Epithelial cell of prostate (primary cell): ENCODE data around the gene PDZRN4.

Experiments used
- DNase-seq: peaks from one replicate; pipeline ENCODE4 v3.0.0-alpha.2; 2011; ENCODE audit warnings: low read depth, low spot score
- H3K27ac ChIP-seq: fragments of 450-650 bp; 2 replicates; pipeline ENCODE4 v1.5.1; 2017; ENCODE audit warnings: mild to moderate bottlenecking

The PDZRN4 gene

DNA sequence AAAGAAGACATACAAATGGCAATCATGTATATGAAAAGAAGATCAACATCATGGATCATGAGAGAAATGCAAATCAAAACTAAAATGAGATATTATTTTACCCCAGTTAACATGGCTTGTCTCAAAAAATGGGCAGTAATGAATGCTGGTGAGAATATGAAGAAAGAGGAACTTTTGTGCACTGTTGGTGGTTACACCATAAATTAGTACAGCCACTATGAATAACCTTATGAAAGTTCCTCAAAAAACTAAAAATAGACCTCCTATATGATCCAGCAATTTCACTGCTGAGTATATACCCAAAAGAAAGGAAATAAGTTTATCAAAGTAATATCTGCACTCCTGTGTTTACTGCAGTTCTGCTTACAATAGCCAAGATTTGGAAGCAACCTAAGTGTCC is 151.7 kb downstream of the PDZRN4 start:
- DNase-seq: no peak
- H3K27ac ChIP-seq: no peak overlapping the region

DNA sequence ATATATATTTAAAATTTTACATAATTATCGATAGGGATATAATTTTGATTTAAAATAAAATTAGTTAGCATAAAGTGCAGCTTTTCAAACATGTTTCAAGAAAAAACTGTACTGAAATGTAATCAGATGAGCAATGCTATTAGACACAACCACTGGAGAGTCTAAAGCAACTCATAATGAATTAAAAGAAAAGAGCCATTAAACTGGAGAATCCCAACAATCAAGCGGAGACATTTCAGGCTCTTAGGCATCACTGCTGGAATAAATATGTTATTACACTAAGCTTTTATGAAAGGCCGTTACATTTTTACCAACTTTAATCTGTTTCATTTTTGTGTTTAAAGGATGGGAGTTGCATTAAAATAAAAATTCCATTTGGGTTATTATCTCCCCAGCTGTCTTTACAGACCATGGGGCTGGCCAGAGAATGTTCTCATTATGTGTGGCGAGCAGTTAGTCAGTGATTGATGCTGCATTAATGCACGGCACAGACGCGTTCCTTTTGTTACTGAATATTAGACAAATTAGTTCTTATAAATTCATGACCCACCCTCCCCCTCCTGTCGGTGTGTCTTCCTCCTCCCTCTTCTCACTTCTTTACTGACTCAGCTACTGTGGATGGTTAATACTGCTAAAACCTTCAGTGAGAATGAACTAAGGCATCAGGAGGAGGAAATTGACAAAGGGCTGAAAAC is 156.8 kb downstream of the PDZRN4 start:
- no peak overlapping the region for H3K27ac ChIP-seq
- DNase-seq: no peak

DNA sequence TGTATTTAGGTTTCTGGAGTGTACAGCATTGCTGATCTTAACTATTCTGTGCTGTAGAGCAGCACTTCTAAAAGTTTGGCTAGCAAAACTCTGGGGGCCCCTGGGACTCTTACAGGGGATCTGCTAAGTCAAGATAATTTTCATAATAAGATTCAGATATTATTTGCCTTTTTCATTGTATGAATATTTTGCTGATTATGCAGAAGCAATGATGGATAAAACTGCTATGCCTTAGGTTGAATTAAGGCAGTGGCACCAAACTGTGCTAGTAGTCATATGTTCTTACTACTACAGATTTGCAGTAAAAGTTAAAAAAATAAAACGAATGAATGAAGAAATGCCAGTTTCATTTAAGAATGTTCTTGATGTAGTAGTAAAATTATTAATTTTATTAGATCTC is 160.1 kb downstream of the PDZRN4 start:
- H3K27ac ChIP-seq: no peak overlapping the region
- no peak for DNase-seq

DNA sequence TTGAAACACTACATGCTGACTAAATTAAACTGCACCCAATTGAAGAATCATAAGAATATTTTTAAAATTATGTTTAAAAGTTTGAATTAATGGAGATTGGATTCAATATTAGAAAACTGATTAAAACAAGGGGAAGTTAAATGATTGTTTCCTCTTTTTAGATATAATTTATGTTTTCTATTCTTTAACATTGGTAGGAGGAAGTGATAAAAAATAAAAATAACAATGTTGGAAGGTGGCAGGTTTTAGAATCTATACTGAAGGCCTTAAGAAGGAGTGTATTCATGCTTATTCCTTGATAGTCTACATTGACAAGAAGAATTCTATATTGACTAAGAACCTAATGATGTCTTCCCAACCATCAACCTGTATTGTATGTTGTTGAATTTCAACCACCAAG is 168.1 kb downstream of the PDZRN4 start:
- DNase-seq: no peak
- no peak overlapping the region for H3K27ac ChIP-seq

DNA sequence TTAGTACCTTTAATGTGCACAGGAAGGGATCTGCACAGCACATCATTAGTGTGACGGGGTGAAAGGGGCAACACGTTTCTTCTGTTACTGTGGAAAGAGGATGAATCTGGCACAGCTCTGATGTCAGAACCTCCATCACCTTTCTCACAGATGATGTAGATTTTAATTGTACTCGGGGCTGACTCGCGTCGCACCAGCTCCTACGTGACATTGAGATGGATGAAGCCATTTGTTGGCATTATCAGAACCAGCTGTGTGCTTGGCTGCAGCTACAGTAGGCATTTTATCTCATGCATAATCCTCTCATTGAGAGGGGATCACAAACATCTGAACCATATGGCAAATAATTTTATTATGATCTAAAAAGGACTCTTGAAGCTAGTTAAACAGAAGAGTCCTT is 173.6 kb downstream of the PDZRN4 start:
- no peak for DNase-seq
- no peak overlapping the region for H3K27ac ChIP-seq

DNA sequence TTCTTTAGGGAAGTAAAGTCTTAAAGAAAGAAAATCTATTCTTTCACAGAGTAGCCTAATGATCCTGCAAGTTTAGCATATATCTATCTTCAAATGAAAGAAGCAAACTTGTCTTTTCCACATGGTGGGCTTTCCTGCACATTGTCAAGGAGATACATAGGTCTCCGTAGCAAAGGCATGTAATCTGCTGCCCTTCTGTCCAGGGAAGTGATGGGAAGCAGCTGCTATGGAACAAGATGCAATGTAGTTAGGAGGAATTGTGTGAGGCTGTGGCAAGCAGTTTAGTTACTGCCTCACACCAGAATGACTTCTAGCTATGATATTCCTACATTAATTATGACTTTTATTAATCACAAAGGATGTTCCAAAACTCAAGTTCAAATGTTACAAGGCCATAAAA is 174.4 kb downstream of the PDZRN4 start:
- DNase-seq: no peak
- no peak overlapping the region for H3K27ac ChIP-seq

DNA sequence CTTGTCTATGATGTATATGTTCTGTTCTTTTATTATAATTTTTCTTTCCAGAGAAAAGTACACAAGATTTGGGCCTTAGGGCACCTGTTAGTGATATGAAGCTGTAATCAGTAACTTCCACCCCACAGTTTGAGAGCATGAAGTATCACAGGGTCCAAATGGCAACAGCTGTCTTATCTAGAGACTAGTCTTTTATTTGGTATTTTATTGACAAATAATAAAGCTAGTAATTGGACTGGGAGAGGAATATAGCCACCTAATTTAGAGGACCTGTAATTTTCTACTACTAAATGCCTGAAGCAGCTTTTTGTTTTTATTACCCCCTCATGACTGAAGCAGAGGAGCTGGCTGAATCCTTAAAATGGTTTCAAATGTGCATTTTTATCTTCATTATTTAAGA is 174.8 kb downstream of the PDZRN4 start:
- no peak overlapping the region for H3K27ac ChIP-seq
- DNase-seq: no peak

DNA sequence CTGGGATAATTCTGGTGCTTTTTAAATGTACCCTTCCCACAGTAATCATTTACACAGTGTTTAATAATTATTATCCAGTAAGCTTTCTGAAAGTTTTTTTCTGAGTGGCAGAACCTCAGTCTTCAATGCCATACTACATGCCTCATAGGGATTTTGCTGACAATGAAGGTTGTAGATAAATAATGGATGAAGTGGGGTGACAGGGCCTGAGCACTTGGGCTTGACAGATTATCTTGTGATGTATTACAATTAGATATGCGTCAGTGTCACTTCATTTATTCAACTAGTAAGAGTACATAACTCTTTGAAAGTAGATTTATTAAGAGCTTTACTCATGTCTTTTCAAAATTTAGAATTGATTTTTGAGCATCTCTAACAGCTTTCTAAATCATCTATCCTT is 176.1 kb downstream of the PDZRN4 start:
- no peak for DNase-seq
- H3K27ac ChIP-seq: no peak overlapping the region

DNA sequence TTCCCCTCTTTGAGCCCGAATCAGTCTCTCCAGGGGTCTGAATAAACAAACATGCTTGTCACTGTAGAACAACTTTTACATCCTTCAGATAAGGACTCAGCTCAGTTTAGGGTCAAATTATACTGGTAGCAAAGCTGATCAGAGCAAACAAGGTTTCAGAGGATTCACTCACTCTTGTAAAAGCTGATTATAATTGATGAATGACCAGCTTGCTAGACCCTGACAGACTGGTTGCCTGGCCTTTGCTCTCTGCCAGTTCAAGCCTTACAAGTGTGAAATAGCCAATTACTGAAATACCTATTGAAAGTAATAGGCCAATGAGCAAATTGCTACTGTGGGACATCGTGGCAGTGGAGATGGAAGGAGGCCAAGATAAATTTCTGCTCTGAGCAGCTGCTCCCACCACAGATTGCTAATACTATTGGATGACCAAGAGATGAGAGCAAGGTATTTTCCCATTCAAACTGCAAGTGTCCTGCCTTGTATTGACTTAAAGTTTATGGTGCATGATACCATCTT is 177.6 kb downstream of the PDZRN4 start:
- DNase-seq: no peak
- no peak overlapping the region for H3K27ac ChIP-seq

DNA sequence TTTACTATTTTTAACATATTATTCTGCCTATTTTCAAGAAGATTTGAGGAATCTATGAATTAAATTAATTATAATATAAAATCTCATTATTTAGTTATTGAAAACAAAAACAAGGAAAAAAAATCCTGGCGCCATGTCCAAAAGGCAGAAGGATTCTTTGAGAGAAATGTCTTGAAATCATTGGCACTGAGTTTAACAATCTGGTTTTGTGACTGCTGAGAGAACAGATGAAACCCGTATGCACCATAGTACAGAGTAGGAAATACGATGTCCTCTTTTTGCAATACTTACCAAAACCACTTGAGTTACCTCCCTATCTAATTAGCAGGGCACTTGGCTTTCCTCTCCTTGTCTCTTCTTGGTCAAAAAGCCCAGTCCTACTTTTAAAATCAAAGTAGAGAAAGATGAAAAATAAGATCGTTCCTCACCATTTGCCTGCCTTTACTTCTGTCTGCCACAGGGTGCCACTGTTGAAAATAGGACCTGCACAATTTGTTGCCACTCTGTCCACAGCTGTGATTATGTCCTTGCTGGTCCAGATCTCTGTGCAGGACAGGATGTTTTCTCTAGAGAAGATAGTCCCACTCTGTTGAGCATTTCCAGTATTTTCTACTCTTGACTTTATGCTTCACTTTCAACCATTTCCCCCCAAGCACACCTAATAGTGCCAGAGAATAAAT is 179.7 kb downstream of the PDZRN4 start:
- DNase-seq: no peak

DNA sequence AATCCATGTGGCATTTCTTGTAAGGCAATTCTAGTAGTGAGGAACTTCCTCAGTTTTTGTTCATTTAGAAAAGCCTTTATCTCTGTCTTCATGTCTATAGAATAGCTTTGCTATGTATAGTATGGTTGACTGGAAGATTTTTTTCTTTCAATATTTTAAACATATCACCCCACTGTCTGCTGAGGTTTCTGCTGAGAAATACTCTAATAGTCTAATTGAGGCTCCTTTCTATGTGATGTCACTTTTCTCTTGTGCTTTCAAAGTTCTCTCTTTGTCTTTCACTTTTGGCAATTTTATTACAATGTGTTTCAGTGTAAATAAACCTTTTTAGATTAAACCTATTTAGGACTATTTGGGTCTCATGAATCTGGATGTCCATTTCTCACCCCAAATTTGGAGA is 192.8 kb downstream of the PDZRN4 start:
- no peak for DNase-seq

More for the DNA sequence above, 179.7 kb downstream of the PDZRN4 start:
- no peak overlapping the region for H3K27ac ChIP-seq

DNA sequence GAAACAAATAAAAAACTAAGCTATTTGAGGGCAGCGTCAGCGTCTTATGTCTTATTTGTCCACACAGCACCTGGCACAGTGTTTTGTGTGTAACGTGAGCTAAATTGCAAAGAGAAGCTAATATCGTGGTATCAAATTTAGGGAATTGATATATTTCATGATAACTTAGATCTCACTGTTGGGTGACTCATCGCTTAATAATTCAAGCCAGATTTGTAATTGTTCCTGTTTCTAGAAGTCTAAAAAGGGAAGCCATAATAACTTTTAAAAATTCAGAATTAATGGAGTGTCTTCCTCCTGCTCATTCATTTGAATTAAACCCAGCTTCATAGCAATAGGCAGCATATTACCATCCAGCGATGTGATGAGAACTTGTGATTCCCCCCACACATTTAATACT is 214.7 kb downstream of the PDZRN4 start:
- DNase-seq: no peak
- no peak overlapping the region for H3K27ac ChIP-seq

More for the DNA sequence above, 192.8 kb downstream of the PDZRN4 start:
- H3K27ac ChIP-seq: no peak overlapping the region

DNA sequence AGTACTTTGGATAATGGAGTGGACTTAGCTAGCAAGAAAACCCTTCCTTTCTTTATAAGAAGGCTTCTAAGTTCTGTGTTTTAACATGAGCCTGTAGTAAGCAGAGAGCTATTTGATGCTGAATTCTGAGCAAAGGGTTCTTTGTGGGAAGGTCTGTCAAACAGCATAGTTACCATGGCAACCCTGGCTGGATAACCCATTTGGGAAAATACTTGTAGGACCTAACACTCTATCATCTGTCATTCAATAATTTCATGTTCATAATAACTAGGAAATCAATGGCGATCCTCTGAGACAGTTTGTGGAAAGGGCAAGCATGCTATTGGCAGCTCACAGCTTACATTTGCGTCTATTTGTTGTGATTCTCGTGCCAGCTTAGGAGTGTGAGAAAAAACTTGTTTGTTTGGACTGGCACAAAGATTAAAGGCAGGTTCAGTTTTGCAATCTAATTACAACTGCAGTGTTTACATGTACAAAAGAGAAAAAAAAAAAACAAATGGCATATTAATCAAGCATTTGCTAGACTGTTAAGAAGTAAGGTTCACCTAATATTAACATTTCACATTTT is 219.2 kb downstream of the PDZRN4 start:
- H3K27ac ChIP-seq: no peak overlapping the region
- no peak for DNase-seq

DNA sequence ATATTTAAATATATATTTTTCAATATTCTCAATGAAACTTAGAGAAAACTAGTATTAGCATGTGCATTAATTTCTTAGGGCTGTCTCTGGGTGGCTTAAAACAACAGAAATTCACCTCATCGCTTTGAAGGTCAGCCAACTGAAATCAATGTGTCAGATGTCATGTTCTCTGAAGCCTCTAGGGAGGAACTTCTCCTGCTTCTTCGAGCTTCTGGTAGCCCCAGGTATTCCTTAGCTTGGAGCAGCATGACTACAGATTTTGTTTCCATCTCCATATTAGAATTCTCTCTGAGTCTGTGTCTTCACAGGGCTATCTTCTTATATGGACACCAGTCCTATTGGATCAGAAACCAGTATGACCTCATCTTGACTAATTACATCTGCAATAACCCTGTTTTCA is 221.5 kb downstream of the PDZRN4 start:
- no peak for DNase-seq
- no peak overlapping the region for H3K27ac ChIP-seq

DNA sequence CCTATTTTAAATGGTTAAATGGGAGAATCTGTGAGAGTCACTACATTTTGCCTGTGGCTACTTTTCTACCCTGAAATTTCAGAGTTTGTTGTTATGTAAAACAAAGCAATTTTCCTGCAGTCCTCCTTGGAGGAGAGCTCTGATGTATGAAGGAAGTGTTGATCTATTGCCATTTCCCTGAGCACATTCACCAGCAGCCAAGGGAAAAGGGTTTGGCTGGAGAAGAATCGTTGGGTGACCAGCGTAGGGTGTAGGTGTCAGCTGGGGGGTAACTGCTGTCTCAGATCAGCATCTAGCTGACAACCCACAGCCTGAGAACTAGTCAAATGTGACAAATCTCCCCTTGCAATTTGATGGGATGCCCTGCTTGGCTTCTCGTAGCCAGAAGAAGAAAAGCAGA is 230.5 kb downstream of the PDZRN4 start:
- no peak for DNase-seq

DNA sequence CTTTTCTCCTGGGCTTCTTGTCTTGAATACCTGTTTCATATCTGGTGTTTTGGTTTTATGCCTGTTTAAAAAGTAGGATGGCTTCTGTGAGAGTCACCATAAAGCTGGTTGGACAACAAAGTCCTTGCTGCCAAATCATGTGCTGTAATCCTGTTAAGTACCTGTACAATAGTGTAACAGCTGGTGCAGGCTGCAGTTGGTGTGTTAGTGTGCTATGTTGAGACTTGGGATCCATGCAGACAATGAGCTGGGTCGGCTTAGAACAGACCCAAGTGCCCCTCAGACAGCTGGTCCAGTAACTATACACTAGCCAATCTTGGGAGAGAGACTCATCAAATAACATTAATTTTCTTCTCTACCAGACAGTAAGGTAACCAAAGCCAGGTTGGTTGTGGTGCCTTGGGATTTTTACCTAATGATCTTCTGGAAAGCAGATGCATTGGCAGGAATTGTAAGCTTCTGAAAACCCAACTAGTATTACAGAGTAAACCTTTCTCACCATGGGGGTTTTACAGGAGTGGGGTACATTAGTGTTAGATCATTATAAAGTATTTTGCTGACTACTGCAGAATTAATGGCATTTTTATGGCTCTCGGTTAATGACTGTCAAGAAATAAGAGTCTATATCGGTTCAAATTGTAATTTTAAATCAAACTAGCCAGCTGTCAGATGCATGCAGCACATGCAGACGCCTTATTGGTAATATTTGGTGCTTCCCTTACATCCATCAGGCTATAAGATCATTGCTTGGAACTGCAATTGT is 231.2 kb downstream of the PDZRN4 start:
- H3K27ac ChIP-seq: no peak overlapping the region
- DNase-seq: no peak

More for the DNA sequence above, 230.5 kb downstream of the PDZRN4 start:
- H3K27ac ChIP-seq: no peak overlapping the region

DNA sequence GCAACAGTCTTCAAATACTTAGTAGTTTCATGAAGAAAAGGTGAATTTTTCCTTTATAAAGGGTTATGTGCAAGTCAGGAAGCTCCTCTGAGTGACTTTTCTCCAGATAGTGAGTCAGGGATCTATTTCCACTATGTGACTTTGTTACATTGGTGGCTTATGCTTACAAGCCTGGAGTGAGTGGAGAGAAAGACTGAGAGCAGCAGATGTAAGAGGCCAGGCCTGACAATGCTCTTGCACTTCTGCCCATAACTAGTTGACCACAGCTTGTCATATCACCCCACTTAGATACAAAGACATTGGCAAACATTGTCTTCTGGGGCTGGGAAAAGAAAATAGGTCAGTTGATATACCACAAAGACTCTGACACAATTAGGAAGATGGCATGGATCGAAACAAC is 236.5 kb downstream of the PDZRN4 start:
- no peak overlapping the region for H3K27ac ChIP-seq
- no peak for DNase-seq

DNA sequence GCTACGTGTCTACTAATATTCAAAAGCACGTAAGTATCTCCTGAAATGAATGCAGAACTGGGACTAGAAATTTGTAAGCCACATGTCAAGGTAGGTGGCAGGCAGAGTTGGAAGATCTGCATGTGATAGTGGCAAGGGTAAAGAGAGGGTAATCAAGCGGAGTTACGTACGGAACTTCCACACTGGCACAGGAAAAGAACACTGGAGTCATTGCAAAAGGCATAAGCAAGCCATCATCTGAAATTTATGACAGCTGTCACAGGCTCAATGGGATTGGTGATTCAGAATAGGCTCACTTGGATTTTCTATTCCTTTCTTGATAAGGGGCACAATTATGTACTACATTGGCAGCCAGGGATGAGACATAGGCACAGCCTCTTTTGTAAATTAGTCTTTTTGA is 245.3 kb downstream of the PDZRN4 start:
- DNase-seq: no peak
- no peak overlapping the region for H3K27ac ChIP-seq

DNA sequence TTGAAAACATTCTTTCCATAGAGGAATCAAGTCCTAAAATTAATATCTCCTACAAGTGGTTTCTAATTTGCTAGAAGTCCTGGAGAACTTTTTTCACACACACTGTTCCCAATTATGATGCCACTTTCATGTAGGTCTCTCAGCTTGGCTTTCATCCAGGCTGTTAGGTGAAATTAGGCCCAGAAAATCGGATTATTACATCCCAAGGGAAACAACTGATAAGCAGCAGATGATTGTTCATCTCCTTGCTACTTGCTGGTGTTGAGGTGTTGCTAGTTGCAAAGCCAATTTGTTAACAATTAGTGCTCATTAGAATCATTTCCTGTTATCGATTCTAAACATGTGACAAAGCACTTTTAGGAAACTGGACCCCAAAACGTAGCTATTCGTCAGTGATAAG is 248.0 kb downstream of the PDZRN4 start:
- no peak for DNase-seq
- H3K27ac ChIP-seq: no peak overlapping the region

DNA sequence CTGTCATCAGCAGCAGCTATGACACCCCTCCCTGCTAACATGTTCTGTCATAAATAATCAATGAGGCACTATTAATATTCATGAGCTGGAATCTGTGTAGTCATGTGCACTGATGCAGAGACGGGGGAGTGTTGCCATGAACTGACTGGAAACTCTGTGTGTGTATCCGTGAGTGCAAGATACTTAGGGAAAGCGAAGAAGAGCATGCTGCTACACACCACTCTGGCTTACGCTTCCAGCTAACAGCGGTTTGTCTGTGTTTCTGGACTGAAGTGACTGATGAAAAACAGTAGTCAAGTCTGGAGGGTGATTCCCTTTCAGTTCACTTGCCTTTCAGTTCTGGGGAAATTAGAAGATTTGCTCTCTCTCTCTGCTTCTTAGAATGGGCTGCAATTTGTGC is 249.4 kb downstream of the PDZRN4 start:
- H3K27ac ChIP-seq: no peak overlapping the region
- no peak for DNase-seq
